Stimulated activated CD8-positive, alpha-beta memory T cell treated with anti-CD3 and anti-CD28 coated beads, Interleukin-7, amount 100 ng/mL, for 48 hours (primary cell): ENCODE results near the gene BTN3A1.
"Not testable (repeated sequence)": the region's sequence is repeated elsewhere in the genome, so short reads cannot be mapped to it uniquely, and the experiment has no call there.

Experiments
- DNase-seq, 2 donors: peaks; one replicate each; pipeline ENCODE4 v3.0.0-alpha.2; 2020; ENCODE audit warnings: low read depth in 1 of 2; ENCODE audit errors: extremely low read depth in 1 of 2

Gene BTN3A1

DNA sequence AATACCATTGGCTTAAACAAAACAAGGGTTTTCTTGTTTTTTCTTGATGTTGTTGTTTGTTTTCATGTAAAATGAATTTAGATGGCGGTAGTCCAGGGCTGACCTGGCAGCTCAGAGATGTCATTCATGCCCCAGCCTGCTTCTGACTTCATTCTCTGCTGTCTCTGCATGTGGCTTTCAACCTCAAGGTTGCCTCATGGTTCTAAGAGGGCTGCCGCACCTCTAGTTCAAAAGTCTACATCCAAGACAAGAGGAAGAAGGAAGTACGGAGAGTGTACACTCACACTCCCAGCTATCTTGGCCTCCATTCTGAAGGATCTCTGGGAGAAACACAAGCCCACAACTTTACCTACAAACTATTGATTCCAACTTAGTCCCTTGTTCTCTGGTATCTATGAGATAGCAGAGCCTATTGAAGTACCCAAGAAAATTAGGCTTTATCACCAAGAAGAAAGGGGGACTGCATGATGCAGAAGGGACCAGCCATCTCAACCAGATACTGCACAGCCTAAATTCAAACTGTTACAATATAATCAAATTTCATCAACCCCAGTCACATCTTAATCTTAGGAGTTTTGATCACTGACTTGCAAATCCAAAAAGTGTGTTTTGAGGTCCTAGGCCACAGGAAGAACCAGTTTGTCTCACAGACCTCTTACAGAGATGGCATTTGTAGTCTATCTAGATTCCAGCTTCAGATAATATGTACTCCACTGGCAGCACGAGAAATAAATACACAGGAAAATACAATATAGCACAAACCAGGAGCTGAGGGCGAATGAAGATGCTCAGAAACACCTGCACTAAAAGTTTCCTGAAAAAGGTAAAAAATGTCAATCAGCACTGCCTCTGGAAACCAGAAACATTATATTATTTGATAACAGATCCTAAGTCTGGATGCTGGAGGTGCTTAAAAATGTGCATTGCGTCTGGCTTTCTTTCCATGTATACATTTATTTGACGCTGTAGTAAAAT lies 37.4 kb downstream of the BTN3A1 start:
- DNase-seq: no peak

- DNase-seq: no peak
Observed at GRCh38 chr6:26440977-26441358, 38.9 kb downstream of the BTN3A1 start.

- no peak for DNase-seq
Observed at GRCh38 chr6:26441977-26442376, 39.9 kb downstream of the BTN3A1 start.

GRCh38 chr6:26445934-26446667 lies 44.0 kb downstream of the BTN3A1 start:
- peak; percentile 15 to 53 for DNase-seq

GRCh38 chr6:26447257-26447656 lies 45.2 kb downstream of the BTN3A1 start:
- DNase-seq: no peak

DNA sequence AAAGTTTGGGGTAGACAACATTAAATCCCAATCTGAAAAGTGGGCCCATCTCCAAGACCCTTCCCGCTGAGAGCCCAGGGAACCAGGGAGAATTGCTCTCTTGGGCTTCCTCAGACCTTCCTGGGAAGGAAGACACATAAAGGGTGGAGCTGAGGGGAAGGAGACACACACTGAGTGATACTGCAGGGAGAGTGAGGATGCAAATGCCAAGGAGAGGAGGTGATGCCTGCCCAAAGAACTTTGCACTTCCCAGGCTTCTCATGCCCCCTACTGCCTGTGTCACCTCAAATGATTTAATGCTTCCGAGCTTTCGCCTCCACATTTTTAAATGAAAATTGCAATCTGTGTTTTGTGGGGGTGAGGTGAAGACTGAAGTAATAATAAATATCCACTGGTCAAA lies 48.2 kb downstream of the BTN3A1 start:
- no peak for DNase-seq

DNA sequence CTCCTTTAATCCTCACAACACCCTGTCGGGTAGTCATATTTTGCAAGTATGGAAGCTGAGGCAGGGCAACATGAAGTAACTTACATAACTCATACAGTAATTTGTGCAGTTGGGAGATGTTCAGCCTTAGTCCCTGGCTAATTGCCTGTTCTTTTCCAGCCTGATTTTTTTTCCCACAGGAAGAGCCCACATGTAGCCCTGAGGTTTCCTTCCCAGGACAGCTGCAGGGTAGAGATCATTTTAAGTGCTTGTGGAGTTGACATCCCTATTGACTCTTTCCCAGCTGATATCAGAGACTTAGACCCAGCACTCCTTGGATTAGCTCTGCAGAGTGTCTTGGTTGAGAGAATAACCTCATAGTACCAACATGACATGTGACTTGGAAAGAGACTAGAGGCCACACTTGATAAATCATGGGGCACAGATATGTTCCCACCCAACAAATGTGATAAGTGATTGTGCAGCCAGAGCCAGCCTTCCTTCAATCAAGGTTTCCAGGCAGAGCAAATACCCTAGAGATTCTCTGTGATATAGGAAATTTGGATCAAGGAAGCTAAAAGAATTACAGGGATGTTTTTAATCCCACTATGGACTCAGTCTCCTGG lies 50.7 kb downstream of the BTN3A1 start:
- no peak for DNase-seq

DNA sequence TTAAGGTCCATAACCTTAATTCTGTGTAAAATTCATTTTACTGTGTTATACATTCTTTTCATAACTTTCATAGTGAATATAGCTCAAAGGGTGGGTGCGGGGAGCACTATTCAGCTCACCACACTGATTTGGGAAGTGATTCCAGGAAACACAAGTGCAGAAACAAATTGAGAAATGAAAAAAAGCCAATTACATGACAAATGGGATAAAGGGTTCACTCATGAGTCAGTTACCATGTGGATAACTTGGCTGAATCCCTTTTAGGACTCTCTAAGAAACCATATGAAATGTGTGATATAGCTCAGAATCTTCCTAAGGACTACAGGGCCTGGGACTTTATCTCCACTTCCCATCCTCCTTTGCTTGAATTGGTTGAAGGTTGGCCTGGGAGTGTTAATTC lies 52.6 kb downstream of the BTN3A1 start:
- no peak for DNase-seq

- no peak for DNase-seq
Observed at GRCh38 chr6:26455357-26455970, 53.4 kb downstream of the BTN3A1 start.

- DNase-seq: no peak
Observed at GRCh38 chr6:26457264-26457805, 55.3 kb downstream of the BTN3A1 start.

- DNase-seq: peak; percentile 38 to 49
Observed at GRCh38 chr6:26457806-26458688, 56.0 kb downstream of the BTN3A1 start, which contains the start of gene BTN2A1. Gene BTN2A1 (plus strand): TSS chr6:26457955. CDS start chr6:26458637, 682 bp downstream.

GRCh38 chr6:26459023-26459810 lies 57.1 kb downstream of the BTN3A1 start:
- no peak for DNase-seq

DNA sequence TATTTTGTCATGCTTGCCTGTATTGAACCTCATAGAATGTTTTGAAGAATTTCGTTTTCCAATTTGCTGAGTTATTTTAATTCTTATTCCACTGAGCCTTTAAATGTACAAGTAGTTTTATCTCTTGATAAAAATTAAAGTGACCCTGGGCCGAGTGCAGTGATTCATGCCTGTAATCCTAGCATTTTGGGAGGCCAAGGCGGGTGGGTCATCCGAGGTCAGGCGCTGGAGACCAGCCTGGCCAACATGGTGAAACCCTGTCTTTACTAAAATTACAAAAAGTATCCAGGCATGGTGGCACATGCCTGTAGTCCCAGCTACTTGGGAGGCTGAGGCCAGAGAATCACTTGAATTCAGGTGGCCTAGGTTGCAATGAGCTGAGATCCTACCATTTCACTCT lies 59.3 kb downstream of the BTN3A1 start:
- not testable (repeated sequence) for DNase-seq

DNA sequence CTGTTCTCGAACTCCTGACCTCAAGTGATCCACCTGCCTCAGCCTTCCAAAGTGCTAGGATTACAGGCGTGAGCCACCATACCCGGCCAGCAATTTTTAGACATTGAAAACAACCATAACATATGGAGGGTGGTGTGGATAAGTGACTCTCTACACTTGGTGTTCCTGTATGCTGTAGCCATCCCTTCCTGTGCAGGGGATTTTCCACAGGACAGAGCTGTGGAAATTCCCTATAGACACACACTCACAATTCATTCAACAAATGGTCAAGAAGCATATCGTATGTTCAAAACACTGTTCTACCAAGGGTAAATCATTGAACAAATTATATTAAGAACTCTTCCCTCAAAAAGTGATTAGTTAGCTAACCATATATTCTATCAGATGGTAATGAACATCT lies 61.9 kb downstream of the BTN3A1 start:
- no peak for DNase-seq

- no peak for DNase-seq
Observed at GRCh38 chr6:26464416-26465131, 62.5 kb downstream of the BTN3A1 start.
